ENCODE measurements around the gene COL26A1.
"Not testable (repeated sequence)": the region's sequence is repeated elsewhere in the genome, so short reads cannot be mapped to it uniquely, and the experiment has no call there.

COL26A1 gene

GRCh38 chr7:101442426-101443070 lies 79.9 kb downstream of the COL26A1 start:
- no peak for DNase-seq (ENCODE audit: low read depth)

GRCh38 chr7:101450064-101450463 lies 87.4 kb downstream of the COL26A1 start:
- no peak for DNase-seq (ENCODE audit: low read depth)

- no peak for DNase-seq (ENCODE audit: low read depth)
Measured at GRCh38 chr7:101453617-101454016, 90.9 kb downstream of the COL26A1 start.

DNA sequence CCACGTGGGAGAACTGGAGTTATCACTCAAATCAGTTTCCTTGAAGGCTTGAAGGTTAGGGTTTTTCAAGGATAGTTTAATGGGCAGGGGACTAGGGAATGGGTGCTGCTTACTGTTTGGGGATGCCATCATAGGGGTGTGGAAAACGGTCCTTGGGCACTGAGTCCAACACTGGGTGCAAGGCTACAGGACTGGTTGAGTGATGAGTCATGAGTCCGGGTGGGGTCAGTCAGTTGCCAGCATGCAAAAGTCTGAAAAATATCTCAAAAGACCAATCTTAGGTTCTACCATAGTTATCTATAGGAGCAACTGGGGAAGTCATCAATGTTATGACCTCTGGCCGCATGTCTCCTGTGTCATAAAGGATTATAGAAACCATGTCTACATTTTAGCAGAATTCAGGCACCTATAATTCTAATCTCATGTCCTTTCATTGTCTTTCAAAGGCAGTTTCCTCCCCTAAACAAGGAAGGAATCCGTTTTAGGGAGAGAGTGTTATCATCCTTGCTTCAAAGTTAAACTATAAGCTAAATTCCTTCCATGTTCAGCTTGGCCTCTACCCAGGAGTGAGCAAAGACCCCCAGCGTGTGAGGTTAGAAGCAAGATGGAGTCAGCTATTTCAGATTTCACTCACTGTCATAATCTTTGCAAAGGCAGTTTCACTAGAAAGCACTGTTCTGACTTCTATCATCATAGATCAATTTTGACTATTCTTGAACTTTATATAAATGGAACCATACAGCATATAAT lies 94.5 kb downstream of the COL26A1 start:
- no peak for DNase-seq (ENCODE audit: low read depth)

DNA sequence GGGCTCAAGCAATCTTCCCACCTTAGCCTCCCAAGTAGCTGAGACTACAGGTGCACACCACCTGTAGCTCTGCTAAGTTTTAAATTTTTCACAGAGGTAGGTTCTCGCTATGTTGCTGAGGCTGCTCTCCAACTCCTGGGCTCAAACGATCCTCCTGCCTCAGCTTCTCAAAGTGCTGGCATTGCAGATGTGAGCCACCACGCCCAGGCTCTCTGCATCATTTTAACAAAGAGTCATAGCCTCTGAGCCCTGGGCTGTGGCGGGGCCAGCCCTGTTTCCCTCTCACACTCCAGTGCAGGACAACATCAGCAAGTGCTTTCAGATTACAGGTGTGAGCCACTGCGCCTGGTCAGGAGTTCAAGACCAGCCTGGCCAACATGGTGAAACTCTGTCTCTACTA lies 102.5 kb downstream of the COL26A1 start:
- DNase-seq (ENCODE audit: low read depth): no peak

GRCh38 chr7:101465576-101466196 lies 103.0 kb downstream of the COL26A1 start:
- DNase-seq (ENCODE audit: low read depth): no peak

- no peak for DNase-seq (ENCODE audit: low read depth)
Measured at GRCh38 chr7:101466871-101467270, 104.2 kb downstream of the COL26A1 start.

GRCh38 chr7:101468546-101469275 lies 106.0 kb downstream of the COL26A1 start:
- no peak for DNase-seq (ENCODE audit: low read depth)

- no peak for DNase-seq (ENCODE audit: low read depth)
Measured at GRCh38 chr7:101470668-101471487, 108.2 kb downstream of the COL26A1 start.

GRCh38 chr7:101474178-101474577 lies 111.5 kb downstream of the COL26A1 start:
- no peak for DNase-seq (ENCODE audit: low read depth)

DNA sequence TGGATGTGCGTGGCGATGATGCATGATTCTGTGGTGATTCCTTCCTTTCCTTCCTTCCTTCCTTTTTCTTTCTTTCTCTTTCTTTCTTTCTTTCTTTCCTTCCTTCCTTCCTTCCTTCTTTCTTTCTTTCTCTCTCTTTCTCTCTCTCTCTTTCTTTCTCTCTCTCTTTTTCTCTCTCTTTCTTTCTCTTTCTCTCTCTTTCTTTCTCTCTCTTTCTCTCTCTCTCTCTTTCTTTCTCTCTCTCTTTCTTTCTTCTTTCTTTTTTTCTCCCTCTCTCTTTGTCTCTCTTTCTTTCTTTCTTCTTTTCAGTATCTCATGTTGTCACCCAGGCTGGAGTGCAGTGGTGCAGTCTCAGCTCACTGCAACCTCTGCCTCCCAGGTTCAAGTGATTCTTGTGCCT lies 113.0 kb downstream of the COL26A1 start:
- DNase-seq (ENCODE audit: low read depth): not testable (repeated sequence)

- no peak for DNase-seq (ENCODE audit: low read depth)
Measured at GRCh38 chr7:101479217-101479616, 116.5 kb downstream of the COL26A1 start.

DNA sequence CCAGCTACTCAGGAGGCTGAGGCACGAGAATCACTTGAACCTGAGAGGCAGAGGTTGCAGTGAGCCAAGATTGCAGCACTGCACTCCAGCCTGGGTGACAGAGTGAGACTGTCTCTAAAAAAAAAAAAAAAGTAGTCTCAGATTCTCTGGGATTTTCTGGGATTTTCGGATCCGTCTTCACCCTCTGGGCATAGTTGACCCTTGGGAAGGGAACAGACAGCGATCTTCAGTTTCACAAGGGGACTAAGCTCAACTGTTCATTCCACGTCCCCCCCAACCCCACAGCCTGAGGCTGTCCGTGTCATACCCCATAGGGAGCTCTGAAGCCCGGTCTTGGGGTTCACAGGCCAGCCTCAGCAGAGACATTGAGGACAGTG lies 123.4 kb downstream of the COL26A1 start:
- DNase-seq (ENCODE audit: low read depth): not testable (repeated sequence)

DNA sequence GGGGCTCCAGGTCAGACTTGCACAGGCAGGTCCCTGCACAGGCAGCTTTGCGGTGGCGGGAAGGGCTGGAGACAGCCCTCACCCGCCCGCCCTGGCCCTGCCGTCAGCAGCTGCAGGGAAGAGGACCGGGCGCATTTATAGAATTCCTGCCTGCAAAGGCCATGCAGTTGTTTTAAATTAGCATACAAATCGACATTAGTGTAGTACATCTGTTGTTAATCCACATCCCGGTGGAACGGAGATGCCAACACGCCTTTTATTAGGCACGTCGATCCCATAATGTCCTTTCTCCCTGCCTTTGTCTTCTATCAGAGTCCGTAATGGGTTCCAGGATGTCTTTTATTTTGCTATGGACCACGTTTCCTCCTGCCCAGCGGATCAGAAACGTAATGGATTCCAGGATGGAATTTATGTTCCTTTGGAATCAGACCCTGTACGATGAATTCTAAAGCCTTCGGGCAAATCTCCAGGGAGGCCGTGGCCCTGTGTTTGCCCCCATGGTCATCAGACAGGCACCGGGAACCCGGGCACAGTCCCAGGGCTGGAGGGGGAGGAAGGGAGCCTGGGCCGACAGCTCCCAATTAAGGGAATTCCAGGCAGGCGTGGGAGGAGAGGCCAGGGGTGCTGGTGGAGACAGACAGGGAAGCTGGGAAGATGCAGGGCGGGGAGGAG lies 123.9 kb downstream of the COL26A1 start:
- DNase-seq (ENCODE audit: low read depth): peak; percentile 40

DNA sequence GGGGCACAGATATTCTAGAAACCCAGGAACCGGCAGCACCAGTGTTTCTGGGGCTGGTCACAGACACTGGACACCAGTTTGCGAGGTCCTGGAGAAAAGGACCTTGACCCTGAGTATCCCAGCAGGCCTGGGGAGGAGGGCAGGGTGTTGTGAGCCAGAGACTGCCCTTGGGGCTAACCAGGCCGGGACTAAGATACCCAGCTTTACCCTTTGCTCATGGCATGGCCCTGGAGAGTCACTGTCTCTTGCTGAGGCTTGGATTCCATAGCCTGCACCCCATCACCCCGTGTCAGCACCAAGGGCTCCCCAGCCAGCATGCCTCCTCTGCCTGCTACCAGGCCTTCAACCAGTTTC lies 124.4 kb downstream of the COL26A1 start:
- no peak for DNase-seq (ENCODE audit: low read depth)

DNA sequence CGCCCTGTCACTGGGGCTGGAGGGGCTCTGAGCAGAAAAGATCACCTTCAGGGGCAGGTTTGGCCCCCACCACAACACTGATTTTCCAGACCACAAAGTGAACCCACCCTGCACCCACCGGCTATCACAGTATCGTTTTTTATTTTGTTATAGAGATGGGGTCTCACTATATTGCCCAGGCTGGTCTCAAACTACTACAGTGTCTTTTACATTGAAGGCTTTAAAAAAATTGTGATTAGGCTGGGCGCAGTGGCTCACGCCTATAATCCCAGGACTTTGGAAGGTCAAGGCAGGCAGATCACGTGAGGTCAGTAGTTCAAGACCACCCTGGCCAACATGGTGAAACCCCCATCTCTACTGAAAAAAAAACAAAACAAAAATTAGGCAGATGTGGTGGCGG lies 125.1 kb downstream of the COL26A1 start:
- no peak for DNase-seq (ENCODE audit: low read depth)

- DNase-seq (ENCODE audit: low read depth): peak; percentile 26
Measured at GRCh38 chr7:101488826-101489572, 126.3 kb downstream of the COL26A1 start.

DNA sequence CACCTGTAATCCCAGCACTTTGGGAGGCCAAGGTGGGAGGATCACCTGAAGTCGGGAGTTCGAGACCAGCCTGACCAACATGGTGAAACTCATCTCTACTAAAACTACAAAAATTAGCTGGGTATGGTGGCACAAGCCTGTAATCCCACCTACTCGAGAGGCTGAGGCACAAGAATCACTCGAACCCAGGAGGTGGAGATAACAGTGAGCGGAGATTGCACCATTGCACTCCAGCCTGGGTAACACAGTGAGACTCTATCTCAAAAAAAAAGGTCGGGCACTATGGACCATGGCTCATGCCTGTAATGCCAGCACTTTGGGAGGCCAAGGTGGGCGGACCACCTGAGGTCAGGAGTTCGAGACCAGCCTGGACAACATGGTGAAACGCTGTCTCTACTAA lies 127.8 kb downstream of the COL26A1 start:
- DNase-seq (ENCODE audit: low read depth): not testable (repeated sequence)

GRCh38 chr7:101491442-101491841 lies 128.8 kb downstream of the COL26A1 start:
- not testable (repeated sequence) for DNase-seq (ENCODE audit: low read depth)

GRCh38 chr7:101494602-101495329 lies 132.1 kb downstream of the COL26A1 start:
- DNase-seq (ENCODE audit: low read depth): no peak
